DOHH2 (cell line): ENCODE data around the gene DNAJC24.

ENCODE experiments used
- H3F3A ChIP-seq: fragments of 200-600 bp; sonication (generic), shearing (Covaris generic); 2 replicates; pipeline ENCODE4 v1.6.0; 2016; ENCODE audit warnings: antibody characterized with exemption, mild to moderate bottlenecking; ENCODE audit not compliant: control insufficient read depth, insufficient read depth
- H3K27ac ChIP-seq: fragments of 200-600 bp; sonication (generic); 2 replicates; pipeline ENCODE4 v1.5.1; 2014; ENCODE audit warnings: low read depth, mild to moderate bottlenecking, low read length, moderate library complexity
- H3K27me3 ChIP-seq: fragments of 200-600 bp; sonication (generic); 2 replicates; pipeline ENCODE4 v1.6.1; 2014; ENCODE audit warnings: mild to moderate bottlenecking, low read length, mixed read lengths; ENCODE audit not compliant: control insufficient read depth
- H3K36me3 ChIP-seq: fragments of 200-600 bp; sonication (generic); 2 replicates; pipeline ENCODE4 v1.6.1; 2014; ENCODE audit warnings: mild to moderate bottlenecking, low read length, moderate library complexity, mixed read lengths; ENCODE audit not compliant: control insufficient read depth
- H3K4me1 ChIP-seq: fragments of 200-600 bp; sonication (generic); 2 replicates; pipeline ENCODE4 v1.6.1; 2014; ENCODE audit warnings: mild to moderate bottlenecking, low read length, mixed read lengths; ENCODE audit not compliant: control insufficient read depth
- H3K4me2 ChIP-seq: fragments of 200-600 bp; sonication (generic); 2 replicates; pipeline ENCODE4 v1.6.0; 2014; ENCODE audit warnings: mild to moderate bottlenecking, low read length, moderate library complexity
- H3K4me3 ChIP-seq: fragments of 200-600 bp; sonication (generic); 2 replicates; pipeline ENCODE4 v1.5.1; 2014; ENCODE audit warnings: mild to moderate bottlenecking, low read length, mixed read lengths
- H3K79me2 ChIP-seq: fragments of 200-600 bp; sonication (generic); 2 replicates; pipeline ENCODE4 v1.6.1; 2014; ENCODE audit warnings: mild to moderate bottlenecking, low read length, mixed read lengths; ENCODE audit not compliant: control insufficient read depth
- H3K9me2 ChIP-seq: fragments of 200-600 bp; sonication (generic); replicated peaks from 2 replicates; pipeline ENCODE4 v1.6.1; 2014; ENCODE audit warnings: mild to moderate bottlenecking, low read length, mixed read lengths; ENCODE audit not compliant: control insufficient read depth
- H3K9me3 ChIP-seq: fragments of 200-600 bp; sonication (generic); 2 replicates; pipeline ENCODE4 v1.6.1; 2014; ENCODE audit warnings: antibody characterized with exemption, low read length, mixed read lengths; ENCODE audit not compliant: control insufficient read depth, insufficient read depth
- H4K20me1 ChIP-seq: fragments of 200-600 bp; sonication (generic); 2 replicates; pipeline ENCODE4 v1.6.0; 2014; ENCODE audit warnings: low read depth, mild to moderate bottlenecking, antibody characterized with exemption, low read length, moderate library complexity; ENCODE audit not compliant: control insufficient read depth, insufficient read depth
- EZH2phosphoT487 ChIP-seq: fragments of 200-600 bp; sonication (generic); IDR thresholded peaks from 2 replicates; pipeline ENCODE4 v1.6.1; 2017; ENCODE audit warnings: borderline replicate concordance, mild to moderate bottlenecking, antibody characterized with exemption, low read length, moderate library complexity, mixed read lengths
- TF ChIP-seq, protein P1 (sequence below): fragments of 200-600 bp; sonication (generic); IDR thresholded peaks from one replicate; pipeline ENCODE4 v1.5.1; 2014; ENCODE audit warnings: antibody characterized with exemption, mild to moderate bottlenecking, low read depth, low read length; ENCODE audit not compliant: poor library complexity, severe bottlenecking

DNAJC24 gene

DNA sequence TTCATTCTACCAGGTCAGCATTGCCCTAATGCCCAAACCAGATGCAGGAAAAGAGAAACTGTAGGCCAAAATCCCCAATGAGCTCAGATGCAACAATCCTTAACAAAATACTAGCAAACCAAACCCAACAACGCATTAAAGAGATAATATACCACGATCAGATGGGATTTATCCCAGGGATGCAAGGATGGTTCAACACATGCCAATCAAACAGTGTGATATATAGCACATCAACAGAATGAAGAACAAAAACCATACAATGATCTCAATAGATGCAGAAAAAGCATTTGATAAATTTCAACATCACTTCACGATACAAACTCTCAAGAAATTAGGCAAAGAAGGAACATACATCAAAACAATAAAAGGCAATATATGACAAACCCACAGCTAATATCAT lies 94.8 kb downstream of the DNAJC24 start:
- Histone ChIP-seq H3K27ac (no peak overlapping the region), H3F3A (no peaks in the 10 kb centered on the region), H3K4me3 (no peak overlapping the region), H4K20me1 (no peaks in the 10 kb centered on the region), H3K9me3 (peaks cover 4% of the 10 kb centered on the region; the same call in 1 of the 2 replicates), H3K9me2 (no peaks in the 10 kb centered on the region), H3K4me2 (no peak overlapping the region), H3K36me3 (peaks cover 4% of the 10 kb centered on the region; the same call in 1 of the 2 replicates), H3K27me3 (no peaks in the 10 kb centered on the region), H3K79me2 (peaks cover 3% of the 10 kb centered on the region; the same call in 1 of the 2 replicates), H3K4me1 (no peaks in the 10 kb centered on the region)
- TF ChIP-seq, protein P1, sequence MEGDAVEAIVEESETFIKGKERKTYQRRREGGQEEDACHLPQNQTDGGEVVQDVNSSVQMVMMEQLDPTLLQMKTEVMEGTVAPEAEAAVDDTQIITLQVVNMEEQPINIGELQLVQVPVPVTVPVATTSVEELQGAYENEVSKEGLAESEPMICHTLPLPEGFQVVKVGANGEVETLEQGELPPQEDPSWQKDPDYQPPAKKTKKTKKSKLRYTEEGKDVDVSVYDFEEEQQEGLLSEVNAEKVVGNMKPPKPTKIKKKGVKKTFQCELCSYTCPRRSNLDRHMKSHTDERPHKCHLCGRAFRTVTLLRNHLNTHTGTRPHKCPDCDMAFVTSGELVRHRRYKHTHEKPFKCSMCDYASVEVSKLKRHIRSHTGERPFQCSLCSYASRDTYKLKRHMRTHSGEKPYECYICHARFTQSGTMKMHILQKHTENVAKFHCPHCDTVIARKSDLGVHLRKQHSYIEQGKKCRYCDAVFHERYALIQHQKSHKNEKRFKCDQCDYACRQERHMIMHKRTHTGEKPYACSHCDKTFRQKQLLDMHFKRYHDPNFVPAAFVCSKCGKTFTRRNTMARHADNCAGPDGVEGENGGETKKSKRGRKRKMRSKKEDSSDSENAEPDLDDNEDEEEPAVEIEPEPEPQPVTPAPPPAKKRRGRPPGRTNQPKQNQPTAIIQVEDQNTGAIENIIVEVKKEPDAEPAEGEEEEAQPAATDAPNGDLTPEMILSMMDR = no peak
- TF ChIP-seq EZH2phosphoT487 = no peak

DNA sequence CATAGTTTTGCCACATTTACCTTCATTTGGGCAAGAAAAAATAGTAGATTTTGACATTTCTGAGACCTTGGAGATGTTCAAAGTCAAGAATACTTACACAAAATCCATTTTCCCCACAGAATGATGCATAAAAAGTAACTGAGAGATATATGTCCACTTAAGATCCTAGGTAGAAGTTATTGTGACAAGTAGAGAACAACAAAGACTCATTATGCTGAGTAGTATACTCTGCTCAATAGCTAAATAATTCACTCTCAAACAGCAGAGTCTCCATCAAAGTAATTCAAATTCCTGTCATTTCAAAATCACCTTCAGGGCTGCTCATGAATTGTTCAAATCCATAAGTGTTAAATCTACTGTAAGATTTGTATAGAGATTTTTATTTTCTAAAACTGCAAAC lies 104.4 kb downstream of the DNAJC24 start:
- TF ChIP-seq, protein P1 = no peak
- TF ChIP-seq EZH2phosphoT487 = no peak
- Histone ChIP-seq H4K20me1 (no peaks in the 10 kb centered on the region), H3F3A (no peaks in the 10 kb centered on the region), H3K9me2 (no peaks in the 10 kb centered on the region), H3K4me2 (no peak overlapping the region), H3K4me3 (no peak overlapping the region), H3K36me3 (no peaks in the 10 kb centered on the region), H3K27ac (no peak overlapping the region), H3K4me1 (no peaks in the 10 kb centered on the region), H3K9me3 (no peaks in the 10 kb centered on the region), H3K79me2 (peaks cover 9% of the 10 kb centered on the region; the same call in 1 of the 2 replicates), H3K27me3 (no peaks in the 10 kb centered on the region)

DNA sequence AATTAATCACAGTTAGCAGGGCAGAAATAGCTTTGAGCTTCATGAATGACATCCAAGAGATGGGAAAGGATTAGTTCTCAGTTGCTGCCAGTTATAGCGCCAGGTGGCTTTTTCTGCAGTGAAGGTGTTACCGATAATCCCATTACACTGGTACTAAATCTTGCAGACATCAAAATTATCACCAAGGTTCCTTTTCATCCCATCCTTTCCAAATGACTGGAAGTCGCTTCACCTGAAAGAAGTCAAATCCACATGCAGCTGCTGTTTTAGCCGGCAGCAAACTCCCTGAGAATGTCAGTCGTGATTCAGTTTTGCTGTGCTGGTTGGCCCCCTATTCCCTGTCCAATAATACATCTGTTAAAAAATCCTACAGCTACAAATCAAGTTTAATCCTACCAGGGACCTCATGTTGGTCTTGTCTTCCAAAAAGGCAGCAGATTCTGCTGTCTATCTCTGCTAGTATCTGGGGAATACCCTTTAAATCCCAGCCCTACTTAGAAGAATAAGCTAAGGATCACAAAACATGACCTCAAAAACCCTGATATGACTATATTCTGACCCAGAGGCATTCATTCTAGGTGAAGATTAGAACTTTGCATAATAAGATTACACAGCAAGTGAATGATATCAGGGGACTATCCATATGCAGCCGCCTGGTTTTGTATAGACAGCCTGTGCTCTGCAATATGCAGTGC lies 108.0 kb downstream of the DNAJC24 start:
- Histone ChIP-seq H3K9me2 (no peaks in the 10 kb centered on the region), H4K20me1 (no peaks in the 10 kb centered on the region), H3K4me1 (no peaks in the 10 kb centered on the region), H3K79me2 (peaks cover 31% of the 10 kb centered on the region), H3K27ac (no peak overlapping the region), H3K4me3 (no peak overlapping the region), H3F3A (no peaks in the 10 kb centered on the region), H3K36me3 (0 out of 2 replicates have a peak, but pooled peaks cover 2% of the 10 kb centered on the region), H3K4me2 (no peak overlapping the region), H3K27me3 (no peaks in the 10 kb centered on the region), H3K9me3 (no peaks in the 10 kb centered on the region)
- no peak for TF ChIP-seq EZH2phosphoT487
- TF ChIP-seq, protein P1 = no peak
